GM18526 (cell line): Measurements from ENCODE around the gene OSM.
A peak's percentile ranks its signal among the peaks of the same experiment; 100 is the strongest.

Experiments used
- POLR2A ChIP-seq: IDR thresholded peaks from 3 replicates; pipeline ENCODE4 v1.6.1; 2011; ENCODE audit not compliant: insufficient read length; ENCODE audit errors: extremely low read depth

Gene OSM

GRCh38 chr22:30265823-30266444 is 717 bp downstream of the OSM start:
- peak; percentile 70 for TF ChIP-seq POLR2A

GRCh38 chr22:30265131-30265720 is 1.4 kb downstream of the OSM start:
- TF ChIP-seq POLR2A: no peak

DNA sequence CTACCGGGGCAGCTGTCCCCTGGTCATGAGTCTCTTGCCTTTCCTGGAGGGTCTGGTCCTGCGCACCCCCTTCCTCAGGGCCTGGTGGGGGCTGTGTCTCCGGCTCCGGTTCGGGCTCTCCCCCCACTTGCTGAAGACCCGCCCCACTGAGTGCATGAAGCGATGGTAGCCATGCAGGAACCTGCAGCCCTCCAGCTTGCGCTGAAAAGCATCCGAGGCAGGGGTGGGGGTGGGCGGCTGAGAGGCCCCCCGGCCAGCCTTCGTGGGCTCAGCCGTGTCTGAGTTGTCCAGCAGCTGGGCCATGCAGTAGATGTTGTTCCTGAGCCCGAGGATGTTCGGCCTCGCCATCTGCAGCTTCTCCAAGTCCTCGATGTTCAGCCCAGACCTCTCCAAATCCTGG is 2.8 kb downstream of the OSM start:
- no peak for TF ChIP-seq POLR2A

DNA sequence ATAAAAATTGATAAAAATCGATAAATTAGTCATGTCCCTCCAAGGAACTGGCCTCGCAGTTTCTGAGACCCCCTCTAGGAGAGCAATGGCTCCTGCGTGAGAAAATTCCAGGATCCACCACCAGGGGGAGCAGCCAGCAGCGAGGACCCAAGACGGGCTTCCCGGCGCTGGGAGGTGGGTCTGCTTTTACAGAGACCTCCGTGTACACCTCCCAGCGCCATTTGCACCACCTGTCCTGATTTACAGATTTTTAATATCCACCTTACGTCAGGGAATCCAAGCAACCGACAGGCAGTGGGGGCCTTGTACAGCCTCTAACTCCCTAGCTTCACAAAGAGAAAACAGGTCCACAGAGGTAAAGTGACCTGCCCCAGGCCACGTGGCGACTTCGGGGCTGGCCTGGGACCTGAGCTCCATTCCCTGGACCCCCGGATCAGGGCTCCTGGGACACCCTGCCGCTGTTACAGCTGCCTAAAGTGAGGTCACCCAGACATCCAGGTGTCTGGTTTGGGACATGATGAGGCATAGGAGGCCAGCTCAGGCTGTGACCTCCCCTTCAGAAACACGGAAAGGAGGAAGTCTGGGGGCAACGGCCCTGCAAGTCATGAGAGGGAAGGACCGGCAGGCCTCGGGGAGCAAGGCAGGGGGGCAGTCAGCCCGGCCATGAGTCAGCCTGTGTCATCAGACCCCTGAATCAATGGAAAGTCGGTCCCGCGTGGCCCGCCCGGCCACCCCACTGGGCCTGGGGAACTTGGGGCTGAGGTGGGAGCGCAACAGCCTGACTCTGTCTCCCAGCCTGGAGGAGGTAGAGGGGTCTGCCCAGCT is 3.5 kb downstream of the OSM start:
- TF ChIP-seq POLR2A: no peak

- TF ChIP-seq POLR2A: no peak
Observed at GRCh38 chr22:30262112-30262511, 4.5 kb downstream of the OSM start.

- TF ChIP-seq POLR2A: no peak
Observed at GRCh38 chr22:30261134-30261533, 5.5 kb downstream of the OSM start.

DNA sequence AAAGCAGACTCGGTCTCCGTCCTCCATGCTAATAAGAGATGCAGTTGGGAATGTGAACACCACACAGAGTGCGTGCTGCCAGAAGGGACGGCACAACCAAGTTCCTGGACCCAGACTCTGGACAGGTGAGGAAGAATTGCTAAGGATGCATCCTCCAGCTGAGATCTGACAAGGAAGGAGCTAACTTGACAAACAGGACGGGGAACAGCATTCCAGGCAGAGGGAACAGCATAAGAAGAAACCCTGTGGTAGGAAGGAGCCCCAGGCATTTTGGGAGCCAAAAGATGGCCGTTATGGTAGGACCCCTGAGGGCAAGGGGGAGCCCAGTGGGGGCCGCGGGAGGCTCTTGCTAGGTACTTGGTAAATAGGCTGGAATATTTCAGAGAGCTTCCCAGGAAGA is 6.0 kb downstream of the OSM start:
- TF ChIP-seq POLR2A: no peak

- no peak for TF ChIP-seq POLR2A
Observed at GRCh38 chr22:30260276-30260675, 6.4 kb downstream of the OSM start.

GRCh38 chr22:30254314-30254713 is 12.3 kb downstream of the OSM start:
- no peak for TF ChIP-seq POLR2A

- no peak for TF ChIP-seq POLR2A
Observed at GRCh38 chr22:30253205-30253852, 13.3 kb downstream of the OSM start.

DNA sequence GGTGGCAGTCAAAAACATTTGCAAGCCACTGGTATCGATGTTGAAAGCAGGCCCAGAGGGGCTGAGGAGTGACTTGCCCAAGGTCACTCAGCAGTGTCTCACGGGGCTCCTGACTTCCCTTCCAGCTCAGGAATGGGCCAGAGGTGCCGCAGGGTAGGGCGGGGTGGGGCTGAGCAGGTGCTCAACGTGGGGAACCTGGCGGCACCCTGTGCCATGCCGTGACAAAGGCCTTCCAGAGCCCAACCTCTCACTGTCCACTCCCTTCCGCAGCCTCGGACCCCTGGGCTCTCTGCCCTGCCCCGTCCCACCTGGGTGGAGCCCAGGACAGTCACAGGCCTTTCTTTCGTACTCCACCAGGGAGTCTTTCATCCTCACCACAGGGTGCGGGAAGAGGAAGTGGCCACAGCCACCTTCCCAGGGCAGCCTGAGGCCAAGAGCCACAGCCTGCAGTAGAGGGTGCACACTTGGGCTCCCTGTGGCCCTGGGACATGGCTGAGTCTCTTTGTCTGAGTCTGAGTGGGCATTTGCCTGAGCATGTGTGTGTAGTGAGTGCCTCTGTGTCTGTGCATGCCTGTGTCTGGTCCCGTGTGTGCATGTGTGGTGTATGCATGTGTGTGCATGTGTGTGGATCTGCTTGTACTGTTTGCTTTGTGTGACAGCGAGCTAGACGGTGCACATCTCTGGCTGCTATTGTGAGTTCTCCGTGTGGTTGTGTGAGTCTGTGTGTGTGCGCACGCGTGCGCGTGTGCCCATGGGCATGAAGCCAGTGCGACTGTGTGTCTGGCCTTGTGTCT is 14.0 kb downstream of the OSM start:
- TF ChIP-seq POLR2A: no peak

- TF ChIP-seq POLR2A: no peak
Observed at GRCh38 chr22:30251711-30252110, 14.9 kb downstream of the OSM start.

- TF ChIP-seq POLR2A: no peak
Observed at GRCh38 chr22:30250661-30251267, 15.9 kb downstream of the OSM start.

GRCh38 chr22:30250039-30250565 is 16.5 kb downstream of the OSM start:
- TF ChIP-seq POLR2A: no peak

DNA sequence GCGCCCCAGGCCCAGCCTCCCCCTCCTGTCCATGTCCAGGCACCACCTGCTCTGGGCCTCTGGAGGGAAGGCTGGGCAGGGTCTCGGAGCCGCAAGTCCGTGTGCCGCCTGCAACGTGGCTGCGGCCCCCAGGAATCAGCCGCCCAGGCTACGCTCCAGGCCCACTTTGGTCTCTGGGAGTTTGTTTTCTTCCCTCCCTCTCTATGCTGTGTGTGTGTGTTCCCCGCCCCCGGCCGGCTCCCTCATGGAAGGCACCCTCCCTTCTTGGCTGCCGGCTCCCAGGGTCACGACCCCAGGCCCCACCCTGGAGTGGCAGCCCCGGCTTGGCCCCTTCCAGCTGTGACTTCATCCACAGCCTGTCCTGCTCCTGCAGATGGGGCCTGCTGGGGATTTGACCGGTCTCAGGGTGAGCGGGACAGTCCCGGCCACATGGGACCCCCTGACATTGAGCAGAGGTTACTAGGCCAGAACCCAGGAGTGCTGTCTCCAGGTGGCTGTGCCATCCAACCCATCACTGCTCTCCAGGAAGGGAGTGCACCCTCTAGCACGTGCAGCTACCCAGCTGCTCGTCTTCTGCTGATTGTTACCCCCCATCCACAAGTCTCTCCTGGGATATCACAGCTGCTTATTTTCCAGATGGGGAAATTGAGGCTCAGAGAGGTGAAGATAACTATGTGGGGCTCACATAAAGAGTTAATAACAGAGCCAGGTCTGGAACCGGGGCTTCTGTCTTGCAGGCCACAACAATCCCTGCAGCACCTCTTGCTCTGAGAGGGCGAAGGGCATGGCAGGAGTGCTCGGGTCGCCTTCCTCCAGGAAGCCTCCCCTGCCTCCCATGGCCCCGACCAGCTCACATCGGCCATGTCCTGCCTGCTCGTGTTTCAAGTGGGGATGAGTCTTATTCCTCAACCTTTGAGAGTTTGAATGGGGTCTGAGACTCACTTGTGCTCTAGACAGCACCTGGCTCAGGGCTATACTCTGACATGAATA is 17.3 kb downstream of the OSM start:
- no peak for TF ChIP-seq POLR2A
